DOHH2 (cell line): ENCODE data around the gene FUT2.

Experiments
- H3F3A ChIP-seq: fragments of 200-600 bp; sonication (generic), shearing (Covaris generic); 2 replicates; pipeline ENCODE4 v1.6.0; 2016; ENCODE audit warnings: antibody characterized with exemption, mild to moderate bottlenecking; ENCODE audit not compliant: control insufficient read depth, insufficient read depth
- H3K27ac ChIP-seq: fragments of 200-600 bp; sonication (generic); 2 replicates; pipeline ENCODE4 v1.5.1; 2014; ENCODE audit warnings: low read depth, mild to moderate bottlenecking, low read length, moderate library complexity
- H3K27me3 ChIP-seq: fragments of 200-600 bp; sonication (generic); 2 replicates; pipeline ENCODE4 v1.6.1; 2014; ENCODE audit warnings: mild to moderate bottlenecking, low read length, mixed read lengths; ENCODE audit not compliant: control insufficient read depth
- H3K36me3 ChIP-seq: fragments of 200-600 bp; sonication (generic); 2 replicates; pipeline ENCODE4 v1.6.1; 2014; ENCODE audit warnings: mild to moderate bottlenecking, low read length, moderate library complexity, mixed read lengths; ENCODE audit not compliant: control insufficient read depth
- H3K4me1 ChIP-seq: fragments of 200-600 bp; sonication (generic); 2 replicates; pipeline ENCODE4 v1.6.1; 2014; ENCODE audit warnings: mild to moderate bottlenecking, low read length, mixed read lengths; ENCODE audit not compliant: control insufficient read depth
- H3K4me2 ChIP-seq: fragments of 200-600 bp; sonication (generic); 2 replicates; pipeline ENCODE4 v1.6.0; 2014; ENCODE audit warnings: mild to moderate bottlenecking, low read length, moderate library complexity
- H3K4me3 ChIP-seq: fragments of 200-600 bp; sonication (generic); 2 replicates; pipeline ENCODE4 v1.5.1; 2014; ENCODE audit warnings: mild to moderate bottlenecking, low read length, mixed read lengths
- H3K79me2 ChIP-seq: fragments of 200-600 bp; sonication (generic); 2 replicates; pipeline ENCODE4 v1.6.1; 2014; ENCODE audit warnings: mild to moderate bottlenecking, low read length, mixed read lengths; ENCODE audit not compliant: control insufficient read depth
- H3K9me2 ChIP-seq: fragments of 200-600 bp; sonication (generic); replicated peaks from 2 replicates; pipeline ENCODE4 v1.6.1; 2014; ENCODE audit warnings: mild to moderate bottlenecking, low read length, mixed read lengths; ENCODE audit not compliant: control insufficient read depth
- H3K9me3 ChIP-seq: fragments of 200-600 bp; sonication (generic); 2 replicates; pipeline ENCODE4 v1.6.1; 2014; ENCODE audit warnings: antibody characterized with exemption, low read length, mixed read lengths; ENCODE audit not compliant: control insufficient read depth, insufficient read depth
- H4K20me1 ChIP-seq: fragments of 200-600 bp; sonication (generic); 2 replicates; pipeline ENCODE4 v1.6.0; 2014; ENCODE audit warnings: low read depth, mild to moderate bottlenecking, antibody characterized with exemption, low read length, moderate library complexity; ENCODE audit not compliant: control insufficient read depth, insufficient read depth
- CTCF ChIP-seq: fragments of 200-600 bp; sonication (generic); IDR thresholded peaks from one replicate; pipeline ENCODE4 v1.5.1; 2014; ENCODE audit warnings: antibody characterized with exemption, mild to moderate bottlenecking, low read depth, low read length; ENCODE audit not compliant: poor library complexity, severe bottlenecking
- EZH2phosphoT487 ChIP-seq: fragments of 200-600 bp; sonication (generic); IDR thresholded peaks from 2 replicates; pipeline ENCODE4 v1.6.1; 2017; ENCODE audit warnings: borderline replicate concordance, mild to moderate bottlenecking, antibody characterized with exemption, low read length, moderate library complexity, mixed read lengths

FUT2 gene

GRCh38 chr19:48728911-48729664 lies 33.3 kb downstream of the FUT2 start:
- Histone ChIP-seq H3K27ac (no peak overlapping the region), H3K4me2 (no peak overlapping the region), H3F3A (peaks cover 9% of the 10 kb centered on the region), H3K27me3 (no peaks in the 10 kb centered on the region), H3K79me2 (no peaks in the 10 kb centered on the region), H3K36me3 (peaks cover 15% of the 10 kb centered on the region), H3K4me3 (no peak overlapping the region), H3K4me1 (peaks cover 27% of the 10 kb centered on the region), H3K9me2 (no peaks in the 10 kb centered on the region), H3K9me3 (peaks cover 16% of the 10 kb centered on the region), H4K20me1 (no peaks in the 10 kb centered on the region)
- TF ChIP-seq EZH2phosphoT487 (no peak), CTCF (no peak)

GRCh38 chr19:48731452-48731851 lies 35.7 kb downstream of the FUT2 start:
- Histone ChIP-seq H3K4me1 (peaks cover 6% of the 10 kb centered on the region), H3K27me3 (no peaks in the 10 kb centered on the region), H3F3A (no peaks in the 10 kb centered on the region), H4K20me1 (no peaks in the 10 kb centered on the region), H3K4me2 (no peak overlapping the region), H3K79me2 (no peaks in the 10 kb centered on the region), H3K4me3 (no peak overlapping the region), H3K27ac (no peak overlapping the region), H3K9me2 (no peaks in the 10 kb centered on the region), H3K9me3 (peaks cover 9% of the 10 kb centered on the region; the same call in 1 of the 2 replicates), H3K36me3 (peaks cover 7% of the 10 kb centered on the region)
- TF ChIP-seq EZH2phosphoT487 (no peak), CTCF (no peak)

GRCh38 chr19:48734625-48735024 lies 38.9 kb downstream of the FUT2 start:
- Histone ChIP-seq H3K36me3 (no peaks in the 10 kb centered on the region), H3K9me2 (no peaks in the 10 kb centered on the region), H3K4me1 (peaks cover 11% of the 10 kb centered on the region), H3K27ac (no peak overlapping the region), H4K20me1 (no peaks in the 10 kb centered on the region), H3K79me2 (no peaks in the 10 kb centered on the region), H3K27me3 (no peaks in the 10 kb centered on the region), H3K4me2 (no peak overlapping the region), H3K4me3 (no peak overlapping the region), H3K9me3 (no peaks in the 10 kb centered on the region), H3F3A (peaks cover 3% of the 10 kb centered on the region; the same call in 1 of the 2 replicates)
- TF ChIP-seq CTCF (no peak), EZH2phosphoT487 (no peak)
